ENCODE data around the gene SNX3. TPM values are rescaled to one million over a fixed set of nuclear protein-coding genes. Genes with fewer than 3 reads are reported as not detected.
A peak's percentile ranks its signal among the peaks of the same experiment; 100 is the strongest.

The SNX3 gene
- polyA plus RNA-seq, 4 donors, result 188 to 256 (median 230) TPM

- no peak for DNase-seq (ENCODE audit: low read depth in 4 of 4, low spot score in 2 of 4)
These were observed 51.1 kb downstream of the SNX3 start for GRCh38 chr6:108209738-108210137.

GRCh38 chr6:108207013-108207412 is 53.8 kb downstream of the SNX3 start:
- no peak for DNase-seq (ENCODE audit: low read depth in 4 of 4, low spot score in 2 of 4)

- no peak for DNase-seq (ENCODE audit: low read depth in 4 of 4, low spot score in 2 of 4)
These were observed 57.4 kb downstream of the SNX3 start for GRCh38 chr6:108203189-108204112.

GRCh38 chr6:108200631-108201030 is 60.2 kb downstream of the SNX3 start:
- no peak for DNase-seq (ENCODE audit: low read depth in 4 of 4, low spot score in 2 of 4)

GRCh38 chr6:108200186-108200585 is 60.7 kb downstream of the SNX3 start:
- DNase-seq (ENCODE audit: low read depth in 4 of 4, low spot score in 2 of 4), result no peak

- DNase-seq (ENCODE audit: low read depth in 4 of 4, low spot score in 2 of 4), result no peak
These were observed 61.9 kb downstream of the SNX3 start for GRCh38 chr6:108198761-108199498.

GRCh38 chr6:108195209-108195608 is 65.6 kb downstream of the SNX3 start:
- DNase-seq (ENCODE audit: low read depth in 4 of 4, low spot score in 2 of 4), result no peak

- no peak for DNase-seq (ENCODE audit: low read depth in 4 of 4, low spot score in 2 of 4)
These were observed 66.3 kb downstream of the SNX3 start for GRCh38 chr6:108194503-108194902.

- DNase-seq (ENCODE audit: low read depth in 4 of 4, low spot score in 2 of 4), result no peak
These were observed 67.0 kb downstream of the SNX3 start for GRCh38 chr6:108193835-108194234.

GRCh38 chr6:108193131-108193530 is 67.7 kb downstream of the SNX3 start:
- DNase-seq (ENCODE audit: low read depth in 4 of 4, low spot score in 2 of 4), result no peak

GRCh38 chr6:108187519-108187918 is 73.3 kb downstream of the SNX3 start:
- DNase-seq (ENCODE audit: low read depth in 4 of 4, low spot score in 2 of 4), result no peak

- DNase-seq (ENCODE audit: low read depth in 4 of 4, low spot score in 2 of 4), result no peak
These were observed 74.6 kb downstream of the SNX3 start for GRCh38 chr6:108186226-108186625.

- no peak for DNase-seq (ENCODE audit: low read depth in 4 of 4, low spot score in 2 of 4)
These were observed 80.1 kb downstream of the SNX3 start for GRCh38 chr6:108180776-108181175.

GRCh38 chr6:108180266-108180665 is 80.6 kb downstream of the SNX3 start:
- no peak for DNase-seq (ENCODE audit: low read depth in 4 of 4, low spot score in 2 of 4)

- DNase-seq (ENCODE audit: low read depth in 4 of 4, low spot score in 2 of 4), result no peak
These were observed 81.1 kb downstream of the SNX3 start for GRCh38 chr6:108179741-108180140.

GRCh38 chr6:108176281-108177089 is 84.4 kb downstream of the SNX3 start:
- DNase-seq (ENCODE audit: low read depth in 4 of 4, low spot score in 2 of 4), result no peak

- no peak for DNase-seq (ENCODE audit: low read depth in 4 of 4, low spot score in 2 of 4)
These were observed 85.1 kb downstream of the SNX3 start for GRCh38 chr6:108175592-108176279.

GRCh38 chr6:108175176-108175591 is 85.7 kb downstream of the SNX3 start:
- no peak for DNase-seq (ENCODE audit: low read depth in 4 of 4, low spot score in 2 of 4)

GRCh38 chr6:108174371-108175175 is 86.3 kb downstream of the SNX3 start:
- peak in 2 of 4 donors; percentile 61 for DNase-seq (ENCODE audit: low read depth in 4 of 4, low spot score in 2 of 4)
